Spleen (tissue), 7 donors: ENCODE results near the gene CHRM1.

ENCODE experiments used
- CTCF ChIP-seq, 11 experiments: fragments of 200-600 bp in 7 of 11; fragments of 450-650 bp in 4 of 11; sonication (generic) in 4 of 11; IDR thresholded peaks in 8 of 11; conservative IDR thresholded peaks in 3 of 11; 1 replicate in 7 of 11; 2 replicates in 4 of 11; pipeline versions ENCODE4 v1.4.0 to v1.8.0; 2016 to 2021; ENCODE audit warnings: antibody characterized with exemption in 11 of 11, inconsistent platforms in 4 of 11, mild to moderate bottlenecking in 1 of 11
- POLR2A ChIP-seq, 3 donors: fragments of 450-650 bp; IDR thresholded peaks; one replicate each; pipeline ENCODE4 v1.5.1; 2017; ENCODE audit warnings: antibody characterized with exemption in 3 of 3, mild to moderate bottlenecking in 1 of 3
- POLR2AphosphoS5 ChIP-seq, 3 donors: sonication (generic); formaldehyde crosslinking; IDR thresholded peaks; one replicate each; pipeline ENCODE4 v1.5.1; 2017; ENCODE audit warnings: antibody characterized with exemption in 3 of 3
- donor health status: DM: no; HTN: no; CAD: no; lungs with moderate emphysema.
- donor health status: DM: no; HTN: no; CAD: no.
- donor health status: DM: no; HTN: no; CAD: no.

- TF ChIP-seq CTCF (IDR thresholded peaks at IDR 0.05 in 8 of 11, conservative IDR thresholded peaks at IDR 0.05 in 3 of 11) (no peak), POLR2A (IDR thresholded peaks at IDR 0.05) (no peak), POLR2AphosphoS5 (IDR thresholded peaks at IDR 0.05) (no peak)
Observed at GRCh38 chr11:62860835-62861563, 60.2 kb downstream of the CHRM1 start.
